Right lobe of liver (tissue), 4 donors: ENCODE results near the gene FAM20B.

Experiments
- CTCF ChIP-seq, 4 donors: fragments of 200-600 bp in 3 of 4; fragments of 450-650 bp in 1 of 4; IDR thresholded peaks; one replicate each; pipeline versions ENCODE4 v1.5.1 to v1.8.0; 2016 to 2022; ENCODE audit warnings: antibody characterized with exemption in 4 of 4, mild to moderate bottlenecking in 2 of 4
- POLR2A ChIP-seq: fragments of 450-650 bp; IDR thresholded peaks from one replicate; pipeline ENCODE4 v1.6.1; 2017; ENCODE audit warnings: antibody characterized with exemption, mild to moderate bottlenecking
- donor health status: DM: no; HTN: no; CAD: no.
- donor health status: DM: no; HTN: no; CAD: no.
- donor health status: DM: no; HTN: yes; CAD: no.

DNA sequence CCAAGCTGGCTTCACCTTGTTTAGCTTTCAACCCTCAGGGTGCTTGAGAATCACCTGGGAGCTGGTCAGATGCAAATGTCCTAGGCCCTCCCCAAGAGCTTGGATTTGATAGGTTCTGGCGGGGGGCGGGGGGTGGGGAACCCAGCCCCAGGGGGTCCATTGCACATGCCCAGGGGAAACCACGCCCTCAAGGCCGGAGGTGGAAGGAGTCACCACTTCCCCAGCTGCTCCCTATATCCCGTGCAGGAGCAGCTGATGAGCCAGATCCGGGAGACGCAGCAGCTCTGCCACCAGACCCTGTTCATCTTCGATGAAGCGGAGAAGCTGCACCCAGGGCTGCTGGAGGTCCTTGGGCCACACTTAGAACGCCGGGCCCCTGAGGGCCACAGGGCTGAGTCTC lies 62.0 kb downstream of the FAM20B start:
- no peak for TF ChIP-seq CTCF (IDR thresholded peaks at IDR 0.05)
- no peak for TF ChIP-seq POLR2A
